HPDE6-E6E7 (cell line): Measurements from ENCODE around the gene NAPG.
"Not testable (repeated sequence)": the region's sequence is repeated elsewhere in the genome, so short reads cannot be mapped to it uniquely, and the experiment has no call there.

ENCODE experiments used
- DNase-seq: peaks from one replicate; pipeline ENCODE4 v3.0.0; 2011; ENCODE audit warnings: missing footprints; ENCODE audit errors: extremely low spot score

Gene NAPG

DNA sequence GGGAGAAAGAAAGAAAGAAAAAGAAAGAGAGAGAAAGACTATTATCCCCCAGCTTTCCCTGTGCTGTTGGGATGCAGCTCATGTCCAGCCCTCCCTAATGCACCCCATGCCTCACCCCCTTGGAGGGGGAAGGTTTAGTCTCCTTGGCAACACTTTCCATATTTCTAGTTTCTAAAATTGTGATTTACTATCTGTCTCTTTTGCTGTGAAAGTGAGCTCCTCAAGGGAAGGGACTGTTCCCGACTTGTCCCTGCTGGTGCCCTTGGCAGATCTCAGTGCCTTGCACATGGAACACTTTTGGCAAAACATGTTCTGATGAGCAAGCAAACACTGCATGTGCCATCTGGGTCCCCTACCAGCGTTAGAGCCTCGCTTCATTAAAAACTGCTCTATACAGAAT is 11.7 kb upstream of the NAPG start:
- no peak for DNase-seq

DNA sequence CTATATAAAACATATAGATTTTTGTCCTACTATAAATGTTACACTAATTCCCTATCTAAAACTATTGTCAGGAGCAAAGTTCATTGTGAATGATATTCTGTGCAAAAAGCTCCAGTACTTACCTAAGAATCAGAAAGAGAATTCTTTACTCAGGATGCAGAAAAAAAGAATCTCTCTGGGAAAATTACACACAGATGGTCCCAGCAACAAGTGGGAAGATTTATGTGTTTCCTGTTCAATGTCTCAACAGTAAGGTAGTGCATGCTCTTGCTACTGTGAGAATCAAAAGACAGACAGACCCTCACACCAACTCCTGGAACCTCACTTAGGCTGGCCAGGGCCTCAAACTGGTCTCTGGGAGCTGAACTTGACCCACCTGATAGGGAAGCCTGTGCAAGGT is 11.2 kb upstream of the NAPG start:
- DNase-seq = no peak

DNA sequence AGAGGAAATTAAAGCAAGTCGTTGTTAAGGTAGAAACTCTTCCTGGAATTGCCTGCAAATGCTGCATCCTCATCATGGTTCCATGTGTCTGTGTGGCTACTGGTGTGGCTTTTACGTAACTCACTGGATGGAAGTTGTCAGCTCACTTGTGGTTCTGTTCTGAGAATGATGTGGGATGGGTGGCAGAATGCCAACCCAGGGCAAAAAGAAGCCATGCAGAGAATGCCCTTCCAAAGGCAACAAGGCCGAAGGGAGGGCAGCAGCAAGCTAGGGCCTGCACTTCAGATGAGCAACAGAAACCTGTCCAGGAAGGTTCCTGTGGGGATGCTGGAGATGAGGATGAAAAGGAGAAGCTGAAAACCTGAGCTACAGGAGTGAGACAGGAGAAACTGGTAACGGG is 10.4 kb upstream of the NAPG start:
- no peak for DNase-seq

DNA sequence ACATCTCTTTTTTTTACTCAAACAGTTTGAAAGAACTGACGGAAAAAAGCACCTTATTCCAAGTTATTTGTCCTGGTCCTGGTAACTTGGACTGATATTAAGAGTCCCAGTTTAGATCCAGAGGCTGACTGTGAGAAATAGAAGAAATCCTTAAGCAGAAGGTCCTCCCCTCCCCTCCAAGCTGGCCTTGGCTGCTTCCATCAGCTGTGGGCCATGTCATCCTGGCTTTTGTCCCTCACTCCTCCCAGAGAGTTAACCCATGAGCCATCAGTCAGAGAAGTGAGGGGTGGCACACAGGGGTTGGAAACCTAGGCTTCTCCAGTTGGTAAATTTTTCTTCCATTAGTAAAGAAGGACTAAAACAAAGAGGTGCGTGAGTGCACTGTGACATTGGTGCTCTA is 9.7 kb upstream of the NAPG start:
- DNase-seq = no peak

DNA sequence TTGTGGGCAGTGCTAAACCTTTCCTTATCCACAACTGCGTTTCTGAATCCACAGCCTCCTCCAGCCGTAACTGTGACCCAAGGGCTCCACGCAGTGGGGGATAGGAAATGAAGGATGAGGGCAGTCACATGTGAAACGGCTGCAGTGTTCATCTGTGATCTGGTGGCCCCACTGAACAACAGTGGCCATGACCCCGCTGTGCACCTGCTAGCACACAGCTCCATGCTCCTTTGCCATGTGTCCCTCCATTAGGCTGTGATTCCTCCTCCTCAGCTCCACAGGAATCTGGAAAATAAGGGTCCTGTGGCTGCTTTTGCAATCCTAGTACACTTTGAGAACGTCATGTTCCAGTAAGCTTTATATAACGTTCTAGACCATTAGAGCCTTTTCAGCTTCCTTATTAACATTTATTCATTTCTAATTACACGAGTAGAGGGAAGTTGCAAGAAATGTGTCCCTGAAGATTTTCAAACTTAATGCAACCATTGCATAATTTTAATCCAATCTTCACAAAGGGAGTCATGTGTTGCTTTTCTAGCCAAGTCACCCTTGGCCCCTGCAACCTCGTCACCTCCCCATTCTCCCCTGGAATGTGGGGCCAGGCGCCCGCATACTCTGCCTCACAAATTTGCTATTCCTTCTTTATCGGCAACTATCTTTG is 7.1 kb upstream of the NAPG start:
- no peak for DNase-seq

DNA sequence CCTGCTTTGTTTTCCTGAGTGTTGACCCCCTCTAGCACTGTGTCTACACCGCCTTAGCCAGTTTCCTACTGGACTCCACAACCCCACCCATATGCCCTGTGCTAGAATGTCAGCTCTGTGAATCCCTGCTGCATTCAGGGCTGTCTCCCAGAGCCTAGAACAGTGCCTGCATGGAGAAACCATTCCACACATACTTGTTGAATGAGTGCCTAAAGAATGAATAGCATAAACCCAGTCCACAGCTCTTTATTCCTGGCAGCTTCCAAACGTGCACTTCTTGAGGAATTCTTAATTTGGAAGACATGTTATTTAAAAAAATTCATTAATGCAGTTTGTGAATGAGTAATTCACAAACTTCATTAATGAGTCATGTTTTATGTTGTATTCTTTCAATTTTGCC is 6.5 kb upstream of the NAPG start:
- no peak for DNase-seq

DNA sequence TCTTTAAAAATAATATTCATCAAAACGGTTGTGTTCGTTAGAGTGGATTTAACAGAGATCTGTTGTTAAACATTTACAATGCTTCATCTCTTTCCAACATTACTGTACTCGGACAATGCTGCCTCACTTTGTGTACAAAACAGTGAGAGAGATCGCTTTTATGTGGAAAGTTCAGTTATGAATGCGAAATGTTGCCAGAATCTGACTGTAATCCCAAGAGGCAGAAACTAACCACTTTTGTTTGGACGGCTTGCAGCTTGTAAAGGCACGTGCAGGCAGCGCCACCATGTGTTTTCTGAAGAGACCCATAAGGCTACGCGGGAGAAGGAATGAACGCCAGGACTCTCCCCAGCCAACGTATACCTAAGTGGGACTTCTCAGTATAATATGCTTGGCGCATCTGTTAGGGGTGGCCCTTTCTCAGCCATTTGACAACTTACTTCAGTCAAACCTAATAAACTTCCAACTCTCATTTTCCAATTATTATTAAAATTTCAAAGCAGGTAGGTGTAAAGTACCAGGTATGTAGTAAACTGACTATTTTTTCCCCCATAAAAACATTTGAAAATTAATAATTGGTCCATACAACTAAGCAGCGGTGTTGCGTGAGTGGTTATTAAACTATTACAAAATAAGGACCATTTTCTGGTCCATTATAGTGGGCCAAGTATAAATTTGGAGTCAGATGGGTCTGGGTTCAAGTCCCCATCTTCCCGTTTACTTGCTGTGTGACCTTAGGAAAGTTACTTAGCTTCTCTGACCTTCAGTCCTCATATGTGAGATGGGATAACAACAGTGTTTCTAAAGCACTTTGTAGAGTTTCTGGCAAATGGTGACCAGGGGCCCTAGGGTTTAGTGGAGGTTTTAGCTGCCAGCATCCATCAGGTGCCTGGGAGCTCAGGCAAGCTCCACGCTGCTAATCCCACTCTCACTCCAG is 5.6 kb upstream of the NAPG start:
- DNase-seq = peak; percentile 78

DNA sequence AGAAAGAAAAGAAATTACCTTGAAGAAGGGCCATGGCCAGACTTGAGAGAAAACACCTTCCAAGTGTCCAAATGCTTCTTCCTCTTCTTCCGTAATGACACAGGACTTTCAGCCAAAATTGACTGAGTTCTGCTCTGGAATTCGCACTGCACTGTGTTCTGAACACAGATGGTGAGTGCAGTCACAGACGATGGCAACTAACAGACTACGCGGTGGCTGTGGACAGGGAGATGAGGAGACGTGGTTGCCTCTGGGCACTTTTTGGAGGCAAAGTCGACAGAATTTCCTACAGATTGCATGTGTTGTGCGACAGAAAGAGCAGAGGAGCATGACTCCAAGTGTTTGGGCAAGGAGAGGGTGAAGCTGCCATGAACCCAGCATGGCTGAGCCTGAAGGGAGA is 4.3 kb upstream of the NAPG start:
- no peak for DNase-seq

DNA sequence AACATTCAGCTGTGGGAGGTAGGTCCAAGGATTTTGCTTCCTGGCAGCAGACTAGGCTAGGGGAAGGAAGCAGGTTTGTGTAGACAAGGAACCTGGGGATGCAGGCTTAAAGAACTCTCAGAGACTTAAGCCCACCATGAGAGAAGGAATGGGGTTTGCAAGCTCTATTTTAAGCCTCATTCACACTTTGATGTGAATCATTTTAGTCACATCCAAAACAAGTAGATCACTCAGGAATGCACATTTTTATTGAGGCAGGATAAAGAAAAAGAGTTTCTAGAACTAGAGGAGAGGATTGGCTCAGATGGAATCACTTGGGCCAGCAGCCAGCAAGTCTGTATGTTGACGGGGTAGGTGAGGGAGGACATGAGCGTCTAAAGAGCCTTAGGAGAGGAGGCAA is 3.3 kb upstream of the NAPG start:
- DNase-seq = no peak

DNA sequence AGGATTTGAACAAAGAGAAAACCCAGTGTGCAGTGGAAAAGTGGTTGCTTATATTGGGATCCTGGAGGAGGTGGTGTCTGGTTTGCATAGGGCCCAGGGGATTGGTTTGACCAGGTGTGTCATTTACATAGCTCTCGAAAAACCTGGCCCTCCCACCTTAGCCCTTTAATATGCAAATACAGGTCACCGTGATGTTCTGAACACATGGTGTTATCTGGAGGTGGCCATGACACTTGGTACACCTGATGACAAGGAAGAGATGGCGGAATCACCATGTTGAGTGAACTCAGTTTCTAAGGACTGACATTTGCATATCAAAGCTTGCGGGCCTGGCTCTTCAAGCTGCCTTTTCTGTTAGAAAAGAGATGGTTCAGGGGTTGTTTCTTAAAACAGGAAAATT is 2.3 kb upstream of the NAPG start:
- no peak for DNase-seq

DNA sequence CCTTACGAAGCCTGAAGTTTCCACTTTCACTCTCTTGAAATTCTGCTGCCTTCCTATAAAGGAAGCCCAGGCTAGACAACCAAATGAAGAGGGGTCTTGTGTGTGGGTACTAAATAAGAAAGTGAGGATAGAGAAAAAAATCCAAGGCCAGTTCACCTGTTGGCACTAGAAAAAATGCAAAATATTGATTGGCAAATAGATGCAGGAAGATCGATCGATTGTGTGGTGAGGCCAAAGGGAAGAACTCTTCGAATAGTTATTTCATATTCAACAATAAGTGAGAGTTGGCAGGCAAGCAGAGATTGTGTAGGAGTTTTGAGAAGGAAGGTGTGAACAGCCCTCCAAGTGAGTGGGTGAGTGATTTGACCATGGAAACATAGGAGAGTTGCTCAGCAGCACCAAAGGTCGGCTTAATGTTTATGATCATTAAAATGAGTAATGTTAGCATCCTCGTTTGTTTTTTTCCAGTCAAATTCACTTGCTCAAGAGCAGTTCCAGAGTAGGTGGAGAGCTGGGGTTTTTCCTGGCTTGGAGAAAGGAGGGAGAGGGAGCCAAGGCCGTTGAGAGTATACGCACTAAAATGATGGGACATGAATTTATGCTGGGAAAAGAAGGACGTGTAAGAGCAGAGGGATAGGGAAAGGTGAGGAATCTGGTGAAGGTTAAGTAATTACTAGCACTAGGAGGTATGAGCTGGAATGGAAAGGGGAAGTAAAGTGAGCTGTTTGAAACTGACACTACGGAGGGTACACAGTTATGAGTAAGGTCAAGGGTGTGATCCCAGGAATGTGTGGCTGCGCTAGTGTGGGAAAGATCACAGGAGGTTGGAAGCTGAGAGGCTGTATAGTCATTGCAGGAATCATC is 1.1 kb upstream of the NAPG start:
- no peak for DNase-seq

DNA sequence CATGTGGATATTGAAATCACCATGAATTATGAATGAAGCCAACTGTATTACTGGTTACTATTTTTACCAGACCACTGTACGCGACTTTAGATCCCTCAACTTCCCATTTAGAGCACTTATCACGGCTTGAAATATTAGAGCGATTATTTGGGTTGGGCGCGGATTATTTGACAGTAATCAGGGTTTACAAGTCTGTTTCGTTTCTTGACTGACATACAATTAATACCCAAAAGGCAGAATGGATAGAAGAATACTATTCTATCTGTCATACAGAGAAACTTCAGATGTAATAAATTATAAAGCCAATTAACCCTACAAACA is 496 bp upstream of the NAPG start:
- no peak for DNase-seq

DNA sequence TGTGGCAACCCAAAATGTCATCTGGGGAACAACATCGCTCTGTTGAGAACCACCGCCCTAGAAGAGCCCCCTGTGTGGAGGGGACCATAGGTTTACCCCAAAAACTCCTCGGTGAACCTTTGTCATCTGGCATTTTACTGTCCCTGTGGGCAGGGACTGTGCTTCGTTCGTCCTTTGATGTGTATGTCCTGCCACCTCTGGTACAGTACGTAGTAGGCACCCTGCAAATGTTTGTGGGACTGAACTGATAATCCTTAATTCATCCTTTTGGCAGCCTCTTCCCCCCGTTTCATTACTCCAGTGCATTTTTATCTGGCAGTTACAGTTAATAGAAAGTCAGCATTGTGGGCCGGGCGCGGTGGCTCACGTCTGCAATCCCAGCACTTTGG is 728 bp downstream of the NAPG start:
- no peak for DNase-seq

DNA sequence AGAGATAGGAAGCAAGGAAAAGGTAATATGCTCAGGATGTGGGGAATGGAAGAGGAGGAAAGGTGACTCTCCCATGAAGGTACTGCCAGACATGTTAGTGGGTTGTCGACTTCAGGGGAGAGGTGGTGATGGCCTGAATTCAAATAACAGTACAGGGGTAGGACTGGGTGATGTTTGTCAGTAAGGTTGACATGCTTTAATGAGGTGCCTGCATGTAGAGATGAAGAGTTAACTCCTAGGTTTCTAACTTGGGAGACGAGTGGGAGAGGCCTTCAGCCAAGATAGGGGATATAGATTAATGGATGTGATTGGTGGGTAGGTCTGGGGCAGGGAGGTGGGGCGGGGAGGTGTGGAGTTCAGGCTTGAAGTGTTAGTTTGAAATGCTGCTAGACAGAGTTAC is 2.6 kb downstream of the NAPG start:
- no peak for DNase-seq

DNA sequence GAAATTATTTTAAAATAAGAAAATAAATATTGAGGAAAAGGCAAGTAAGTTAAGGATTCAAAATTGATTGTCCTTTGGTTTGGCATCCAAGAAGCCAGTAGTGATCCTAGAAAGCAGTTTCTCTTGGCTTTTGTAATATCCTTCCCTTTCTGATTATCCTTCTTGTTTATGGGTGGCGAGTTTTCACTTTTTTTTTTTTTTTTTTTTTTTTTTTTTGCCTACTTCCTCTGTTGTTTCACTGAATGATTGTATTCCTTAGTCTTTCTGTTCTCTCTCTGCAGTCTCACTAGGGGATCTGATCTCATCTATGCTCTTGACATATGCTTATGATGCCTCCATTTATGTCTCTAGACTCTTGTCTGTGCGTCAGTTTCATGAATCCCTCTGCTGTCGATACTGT is 4.2 kb downstream of the NAPG start:
- no peak for DNase-seq

DNA sequence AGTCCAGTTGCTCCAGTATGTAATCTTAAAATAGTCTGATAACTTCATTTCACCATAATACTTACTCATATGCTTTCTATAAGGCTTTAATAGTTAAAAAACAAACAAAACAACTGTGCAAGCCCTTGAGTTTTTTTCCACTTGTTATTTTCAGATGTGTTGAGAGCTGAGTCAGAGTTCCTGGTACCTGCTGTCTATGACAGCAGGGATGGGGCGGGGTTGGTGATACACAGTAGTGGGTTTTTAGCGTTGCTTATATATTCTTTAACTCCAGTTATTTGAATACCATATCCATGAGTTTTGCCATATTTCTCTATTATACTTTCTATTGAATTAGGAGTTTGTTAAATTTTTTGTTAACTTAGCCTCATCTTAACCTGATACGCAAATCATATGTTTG is 5.0 kb downstream of the NAPG start:
- no peak for DNase-seq

DNA sequence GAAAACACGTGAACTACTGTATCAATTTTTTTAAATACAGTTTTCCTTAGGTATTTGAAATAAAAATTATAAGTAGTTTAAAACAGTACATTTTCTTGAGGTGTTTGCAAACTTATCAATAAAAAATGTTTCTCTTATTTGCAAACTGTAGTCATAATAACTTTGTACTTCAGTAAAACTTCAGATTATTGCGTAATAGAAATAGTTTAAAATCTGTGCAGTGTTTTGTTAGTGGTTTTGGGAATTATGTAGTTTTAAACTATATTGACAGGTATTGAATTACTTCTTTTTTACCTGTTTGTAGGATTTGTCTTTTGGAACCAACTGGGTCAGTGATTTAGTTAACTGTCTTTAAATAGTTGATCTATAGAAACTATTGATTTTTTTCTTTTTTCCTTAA is 7.3 kb downstream of the NAPG start:
- DNase-seq = no peak

DNA sequence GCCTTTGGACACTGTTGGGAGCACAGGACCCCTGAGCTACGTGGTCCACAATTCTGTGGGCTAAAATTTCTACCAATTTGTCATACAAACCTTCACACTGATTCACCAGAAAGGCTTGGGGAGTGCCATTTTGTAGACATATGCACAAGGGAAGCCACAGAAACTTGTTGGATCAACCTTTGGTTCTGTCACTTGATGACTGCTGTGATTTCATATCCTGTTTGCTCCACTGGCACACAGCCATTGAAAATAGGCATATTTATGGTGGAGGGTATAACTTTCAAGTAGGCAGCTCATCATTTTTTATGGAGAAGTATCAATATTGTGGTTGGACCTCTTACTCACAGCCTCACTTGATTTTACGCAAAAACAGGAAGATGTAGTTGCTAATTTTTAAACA is 10.5 kb downstream of the NAPG start:
- no peak for DNase-seq

DNA sequence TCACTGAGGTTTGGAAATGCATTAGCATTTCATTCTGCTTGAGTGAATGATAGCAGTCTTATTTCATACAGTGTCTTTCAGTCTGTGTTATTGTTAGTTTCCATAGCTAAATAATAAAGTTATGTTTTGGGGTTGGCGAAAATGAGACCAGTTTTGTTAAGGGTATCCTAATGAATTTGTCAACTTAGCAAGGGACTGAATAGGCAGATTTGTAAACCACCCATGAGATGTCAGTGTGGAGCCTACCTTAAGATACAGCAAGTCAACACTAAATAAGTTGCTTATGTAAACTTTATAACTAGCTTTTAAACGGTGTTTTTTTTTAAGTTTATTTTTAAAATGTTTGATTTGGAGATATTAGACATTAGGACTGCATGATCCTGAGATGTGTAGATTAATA is 11.9 kb downstream of the NAPG start:
- DNase-seq = no peak

DNA sequence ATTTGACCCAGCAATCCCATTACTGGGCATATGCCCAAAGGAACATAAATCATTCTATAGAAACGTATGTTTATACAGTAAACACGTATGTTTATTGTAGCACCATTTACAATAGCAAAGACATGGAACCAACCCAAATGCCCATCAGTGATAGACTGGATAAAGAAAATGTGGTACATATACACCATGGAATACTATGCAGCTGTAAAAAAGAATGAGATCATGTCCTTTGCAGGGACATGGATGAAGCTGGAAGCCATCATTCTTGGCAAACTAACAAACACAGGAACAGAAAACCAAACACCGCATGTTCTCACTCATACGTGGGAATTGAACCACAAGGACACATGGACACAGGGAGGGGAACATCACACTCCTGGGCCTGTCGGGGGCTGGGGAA is 13.3 kb downstream of the NAPG start:
- DNase-seq = not testable (repeated sequence)

DNA sequence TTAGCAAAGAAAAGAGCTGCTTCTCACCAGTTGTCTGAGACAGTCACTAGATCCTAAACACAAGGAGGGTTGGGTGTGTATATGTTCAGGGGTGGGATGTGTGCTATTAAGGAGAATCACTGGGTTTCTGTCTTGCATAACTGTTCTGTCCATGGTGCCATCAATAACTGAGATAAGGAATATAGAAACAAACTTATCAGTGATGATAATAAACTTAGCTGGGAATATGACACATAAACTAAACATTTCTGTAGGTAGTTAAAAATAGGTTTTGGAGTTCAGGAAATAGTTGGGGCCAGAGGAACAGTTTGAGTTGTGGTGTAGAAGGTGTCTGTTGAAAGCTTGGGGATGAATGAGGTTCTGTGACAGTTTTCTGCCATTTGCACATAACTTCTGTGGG is 17.4 kb downstream of the NAPG start:
- DNase-seq = no peak

DNA sequence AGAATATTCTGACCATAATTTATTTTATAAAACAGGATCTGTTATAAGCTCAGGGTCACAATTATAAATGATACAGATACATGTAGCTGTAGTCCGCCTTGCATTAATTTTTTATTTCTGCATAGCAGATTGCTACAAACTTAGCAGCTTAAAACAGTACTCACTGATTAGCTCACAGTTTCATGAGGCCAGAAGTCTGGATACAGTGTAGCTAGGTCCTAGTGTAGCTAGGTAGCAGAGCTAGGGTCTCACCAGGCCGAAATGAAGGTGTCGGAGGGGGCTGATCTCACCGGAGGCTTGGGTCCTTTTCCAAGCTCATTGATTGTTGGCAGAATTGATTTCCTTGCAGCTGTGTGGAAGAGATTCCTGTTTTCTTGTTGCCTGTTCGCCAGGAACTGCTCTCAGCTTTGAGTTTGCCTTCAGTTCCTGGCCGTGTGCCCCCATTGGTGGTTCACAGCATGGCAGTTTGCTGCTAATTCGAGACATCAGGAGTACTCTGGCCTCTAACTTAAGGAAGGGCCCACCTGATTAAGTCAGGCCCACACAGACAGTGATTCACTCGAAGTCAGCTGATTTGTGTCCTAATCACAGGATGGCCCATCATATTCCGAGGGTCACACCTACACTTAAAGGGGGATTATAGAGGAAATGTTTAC is 18.4 kb downstream of the NAPG start:
- DNase-seq = no peak
